Measurements from ENCODE around the gene CYTH1. TPM values are rescaled to one million over a fixed set of nuclear protein-coding genes. Genes with fewer than 3 reads are reported as not detected.

CYTH1 gene
- total and polyA plus RNA-seq, 10 of the 15 experiments (the other 5 are each of a cell fraction or from before 2014, with no cell fraction given): 6.6 to 188 (median 145) TPM

DNA sequence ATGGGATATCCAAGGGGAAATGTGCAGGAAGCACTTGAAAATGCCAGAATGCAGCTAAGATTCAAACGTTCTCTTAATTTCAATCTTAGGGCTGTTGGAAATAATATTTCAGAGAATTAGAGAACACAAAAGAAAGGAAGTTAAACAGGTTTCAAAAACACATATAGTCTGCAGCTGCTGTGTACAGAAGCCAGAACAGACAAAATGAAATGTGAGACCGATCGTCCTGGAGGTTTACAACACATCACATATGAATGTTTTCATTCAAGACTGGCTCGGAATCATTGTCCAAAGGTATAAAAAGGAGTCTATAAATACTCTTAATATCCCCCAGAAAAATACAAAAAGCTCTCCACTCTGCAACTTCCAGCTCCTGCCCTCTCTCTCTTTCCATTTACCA is 14.3 kb downstream of the CYTH1 start:
- H4K20me1 ChIP-seq (ENCODE audit: control insufficient read depth, insufficient read depth): no peaks in the 10 kb centered on the region; the same call in 1 of the 2 replicates

GRCh38 chr17:78766743-78767294 is 15.3 kb downstream of the CYTH1 start:
- ATAC-seq (peak; percentile 44), FAIRE-seq (peak; percentile 31), DNase-seq (ENCODE audit: low read depth, low spot score) (no peak)
- Histone ChIP-seq H3K4me2 (ENCODE audit: control insufficient read depth, insufficient read depth) (peak overlapping the region; percentile 49), H3K27me3 (replicated peaks in 1 of 2; ENCODE audit: control insufficient read depth in 2 of 2, insufficient read depth in 2 of 2, low read length in 1 of 2) (no peaks in the 10 kb centered on the region), H3K36me3 (ENCODE audit: control insufficient read depth in 2 of 2, insufficient read depth in 2 of 2, low read length in 1 of 2) (peaks cover 0 to 12% of the 10 kb centered on the region in 2 experiments; a peak in 2 of 4 replicates), H4K20me1 (ENCODE audit: control insufficient read depth, insufficient read depth) (no peaks in the 10 kb centered on the region; the same call in 1 of the 2 replicates), H3K9ac (ENCODE audit: control insufficient read depth, insufficient read depth, low read length) (no peak overlapping the region), H3K9me3 (replicated peaks; ENCODE audit: control insufficient read depth, insufficient read depth, low read length) (no peaks in the 10 kb centered on the region), H3K79me2 (ENCODE audit: control insufficient read depth, insufficient read depth, low read length) (peaks cover 98% of the 10 kb centered on the region), H3K4me1 (ENCODE audit: control insufficient read depth, insufficient read depth, low read length) (peaks cover 47% of the 10 kb centered on the region), H2AFZ (ENCODE audit: control insufficient read depth, low read depth, low read length) (no peak overlapping the region), H3K4me3 (0 out of 2 replicates have a peak overlapping the region, but pooled peaks have one; percentile 27), H3K27ac (ENCODE audit: control insufficient read depth, insufficient read depth) (peak overlapping the region; percentile 53)
- ChIA-PET RAD21 (ENCODE audit: unreplicated experiment) (interaction anchor here (1.3 to 4.8 kb wide), 7 partner anchors 10 to 78 kb away, joined by 3 to 32 read pairs (median 5); no protein-coding TSS in a partner anchor), POLR2A (interaction anchor here (0.5 to 12.8 kb wide), 8 partner anchors 8 to 625 kb away, joined by 3 to 131 read pairs (median 5); no protein-coding TSS in a partner anchor), CTCF (interaction anchor here (0.8 to 7.0 kb wide), 9 partner anchors 7 to 58 kb away, joined by 3 to 76 read pairs (median 9); no protein-coding TSS in a partner anchor), SMC1A (ENCODE audit: uncharacterized antibody, unreplicated experiment) (interaction anchor here (1.1 to 6.4 kb wide), 14 partner anchors 8 to 59 kb away, joined by 3 to 52 read pairs (median 6); no protein-coding TSS in a partner anchor)
- TF ChIP-seq YY1 (IDR thresholded peaks at IDR 0.05; ENCODE audit: low read depth, low read length) (no peak), IKZF2 (IDR thresholded peaks at IDR 0.05) (0 out of 4 replicates have a peak, but pooled peaks of 1 of the 2 experiments have one; percentile 15), SPI1 (IDR thresholded peaks at IDR 0.05; ENCODE audit: borderline replicate concordance, insufficient read depth, low read depth, low read length) (0 out of 2 replicates have a peak, but pooled peaks have one; percentile 4), EZH2 (IDR thresholded peaks at IDR 0.05; ENCODE audit: borderline replicate concordance, control insufficient read depth, low read depth, low read length) (no peak)
- BruUV-seq (replicated peaks): no TSS peak
- in situ Hi-C loops (cut with MboI): no loop called here
- WGBS (ENCODE audit: insufficient coverage, insufficient replicate concordance, low lambda C conversion rate, missing lambda C conversion rate): 71% methylated on average over 5 of the region's 5 CpGs
- intact Hi-C loops (cut with micrococcal nuclease; ENCODE audit: unreplicated experiment): no loop called here

More for the DNA sequence above, 14.3 kb downstream of the CYTH1 start:
- Histone ChIP-seq H3K4me2 (ENCODE audit: control insufficient read depth, insufficient read depth) (peak overlapping the region; percentile 80), H3K27ac (ENCODE audit: control insufficient read depth, insufficient read depth) (peak overlapping the region; percentile 53), H3K4me1 (ENCODE audit: control insufficient read depth, insufficient read depth, low read length) (peaks cover 55% of the 10 kb centered on the region), H2AFZ (ENCODE audit: control insufficient read depth, low read depth, low read length) (no peak overlapping the region), H3K36me3 (ENCODE audit: control insufficient read depth in 2 of 2, insufficient read depth in 2 of 2, low read length in 1 of 2) (peaks cover 0 to 8% of the 10 kb centered on the region in 2 experiments; a peak in 2 of 4 replicates), H3K79me2 (ENCODE audit: control insufficient read depth, insufficient read depth, low read length) (peaks cover 98% of the 10 kb centered on the region), H3K27me3 (replicated peaks in 1 of 2; ENCODE audit: control insufficient read depth in 2 of 2, insufficient read depth in 2 of 2, low read length in 1 of 2) (no peaks in the 10 kb centered on the region), H3K4me3 (peak overlapping the region; percentile 27; the same call in 1 of the 2 replicates), H3K9me3 (replicated peaks; ENCODE audit: control insufficient read depth, insufficient read depth, low read length) (no peaks in the 10 kb centered on the region), H3K9ac (ENCODE audit: control insufficient read depth, insufficient read depth, low read length) (peak overlapping the region; percentile 33)
- ChIA-PET RAD21 (ENCODE audit: unreplicated experiment) (interaction anchor here (1.0 to 4.8 kb wide), 10 partner anchors 8 to 79 kb away, joined by 3 to 32 read pairs (median 4); partner anchors contain the start of gene CYTH1), SMC1A (ENCODE audit: uncharacterized antibody, unreplicated experiment) (interaction anchor here (0.6 to 6.4 kb wide), 13 partner anchors 9 to 58 kb away, joined by 3 to 52 read pairs (median 6); no protein-coding TSS in a partner anchor), CTCF (interaction anchor here (0.6 to 7.0 kb wide), 11 partner anchors 8 to 72 kb away, joined by 3 to 76 read pairs (median 7); no protein-coding TSS in a partner anchor), POLR2A (interaction anchor here (1.5 to 12.8 kb wide), 7 partner anchors 7 to 30 kb away, joined by 3 to 131 read pairs (median 6); no protein-coding TSS in a partner anchor)
- BruUV-seq (replicated peaks): no TSS peak
- whole genome bisulfite sequencing (ENCODE audit: insufficient coverage, insufficient replicate concordance, low lambda C conversion rate, missing lambda C conversion rate): 47% methylated on average over 4 of the region's 4 CpGs
- FAIRE-seq (no peak), ATAC-seq (no peak), DNase-seq (ENCODE audit: low read depth, low spot score) (no peak)
- TF ChIP-seq STAT1 (conservative IDR thresholded peaks at IDR 0.05) (no peak), POLR2AphosphoS5 (IDR thresholded peaks at IDR 0.05; ENCODE audit: low read length) (peak; percentile 11; the same call in 1 of the 2 replicates), KDM1A (IDR thresholded peaks at IDR 0.05; ENCODE audit: borderline replicate concordance) (no peak), RCOR1 (conservative IDR thresholded peaks at IDR 0.05; ENCODE audit: low read depth, low read length) (no peak), KLF5 (IDR thresholded peaks at IDR 0.05; ENCODE audit: partially characterized antibody) (no peak)
- in situ Hi-C loops (cut with MboI): no loop called here
- intact Hi-C loops (cut with micrococcal nuclease; ENCODE audit: unreplicated experiment): no loop called here

Measured in GM12878 (cell line).